ENCODE measurements around the gene PCYOX1L.

DNA sequence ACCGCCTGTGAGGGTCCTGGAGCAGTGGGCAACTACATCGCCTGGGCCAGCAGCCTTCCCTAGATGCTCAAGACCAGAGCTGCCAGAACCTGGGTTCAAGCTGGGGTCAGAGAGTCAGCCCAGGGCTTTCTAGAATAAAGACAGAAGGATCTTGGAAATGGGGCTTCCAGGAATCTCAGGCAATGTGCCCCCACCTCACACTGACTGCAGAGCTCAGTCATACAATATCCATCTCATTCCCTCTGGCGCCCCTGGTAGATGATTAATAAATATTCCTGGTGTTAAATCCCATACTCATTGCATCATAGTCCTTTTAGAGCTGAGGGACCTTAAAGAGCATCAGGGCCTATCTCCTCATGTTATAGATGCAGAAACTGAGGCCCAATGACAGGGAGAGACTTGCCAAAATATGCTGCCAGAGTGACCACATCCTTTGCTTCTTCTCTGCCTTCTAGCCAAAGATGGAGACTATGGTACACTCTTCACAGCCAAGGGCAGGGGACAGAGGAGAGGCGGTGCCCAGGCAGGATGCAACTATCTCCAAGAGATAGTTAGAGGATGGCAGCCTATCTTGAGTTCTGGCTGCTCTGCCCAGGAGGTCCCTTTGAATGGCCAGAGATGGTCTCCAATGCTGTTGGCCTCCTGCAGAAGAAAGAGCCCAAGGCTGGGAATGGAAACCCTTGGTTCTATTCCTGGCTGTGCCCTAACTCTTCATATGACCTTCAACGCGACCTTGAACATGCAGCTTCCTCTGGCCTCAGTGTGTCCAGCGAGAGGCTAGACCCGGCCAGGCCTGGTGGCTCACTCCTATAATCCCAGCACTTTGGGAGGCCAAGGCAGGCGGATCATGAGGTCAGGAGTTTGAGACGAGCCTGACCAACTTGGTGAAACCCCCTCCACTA lies 57.5 kb downstream of the PCYOX1L start:
- TF ChIP-seq, protein P1, sequence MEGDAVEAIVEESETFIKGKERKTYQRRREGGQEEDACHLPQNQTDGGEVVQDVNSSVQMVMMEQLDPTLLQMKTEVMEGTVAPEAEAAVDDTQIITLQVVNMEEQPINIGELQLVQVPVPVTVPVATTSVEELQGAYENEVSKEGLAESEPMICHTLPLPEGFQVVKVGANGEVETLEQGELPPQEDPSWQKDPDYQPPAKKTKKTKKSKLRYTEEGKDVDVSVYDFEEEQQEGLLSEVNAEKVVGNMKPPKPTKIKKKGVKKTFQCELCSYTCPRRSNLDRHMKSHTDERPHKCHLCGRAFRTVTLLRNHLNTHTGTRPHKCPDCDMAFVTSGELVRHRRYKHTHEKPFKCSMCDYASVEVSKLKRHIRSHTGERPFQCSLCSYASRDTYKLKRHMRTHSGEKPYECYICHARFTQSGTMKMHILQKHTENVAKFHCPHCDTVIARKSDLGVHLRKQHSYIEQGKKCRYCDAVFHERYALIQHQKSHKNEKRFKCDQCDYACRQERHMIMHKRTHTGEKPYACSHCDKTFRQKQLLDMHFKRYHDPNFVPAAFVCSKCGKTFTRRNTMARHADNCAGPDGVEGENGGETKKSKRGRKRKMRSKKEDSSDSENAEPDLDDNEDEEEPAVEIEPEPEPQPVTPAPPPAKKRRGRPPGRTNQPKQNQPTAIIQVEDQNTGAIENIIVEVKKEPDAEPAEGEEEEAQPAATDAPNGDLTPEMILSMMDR (IDR thresholded peaks at IDR 0.05), result no peak
- TF ChIP-seq POLR2AphosphoS5 (IDR thresholded peaks at IDR 0.05), result no peak

Data from breast epithelium (tissue), 3 donors.